IMR-90 (cell line): ENCODE measurements around the gene EPAS1. TPM values are rescaled to one million over a fixed set of nuclear protein-coding genes. Genes with fewer than 3 reads are reported as not detected.
A peak's percentile ranks its signal among the peaks of the same experiment; 100 is the strongest.

Experiments used
- ATAC-seq: fragments of 200-7000 bp; cut with Tn5 transposase; 2 replicates; pipeline ENCODE4 v1.9.1; 2020; ENCODE audit warnings: low read depth, mild to moderate bottlenecking, moderate library complexity
- BruUV-seq: library from RNA; stranded (reverse); fragments of 400-500 nt; replicated peaks from 2 replicates; lab custom pipeline; 2021; lab: Mats Ljungman, UMichigan
- CTCF ChIA-PET: fragments of 300-600 bp; formaldehyde crosslinking; extraction: SDS; loops from one replicate; lab custom pipeline; 2021; ENCODE audit warnings: antibody characterized with exemption; lab: Yijun Ruan, JAX
- POLR2A ChIA-PET: fragments of 300-600 bp; sonication (Branson Sonifier 250); formaldehyde crosslinking; loops from one replicate; lab custom pipeline; 2022; ENCODE audit warnings: antibody characterized with exemption; ENCODE audit not compliant: unreplicated experiment; lab: Charles Lee
- DNase-seq: peaks from one replicate; pipeline ENCODE4 v3.0.0; 2013
- H2AFZ ChIP-seq: replicated peaks from 2 replicates; pipeline ENCODE3; 2013; ENCODE audit warnings: low read length, mild to moderate bottlenecking; ENCODE audit not compliant: poor library complexity
- H2AK5ac ChIP-seq: 2 replicates; pipeline ENCODE4 v1.6.1; 2013; ENCODE audit warnings: low read depth, low read length, inconsistent platforms
- H2AK9ac ChIP-seq: replicated peaks from 2 replicates; pipeline ENCODE3; 2013; ENCODE audit warnings: mild to moderate bottlenecking, low read depth, low read length, moderate library complexity; ENCODE audit not compliant: poor library complexity
- H2BK120ac ChIP-seq: 2 replicates; pipeline ENCODE4 v1.6.1; 2013; ENCODE audit warnings: low read depth, low read length, inconsistent platforms
- H2BK15ac ChIP-seq: 3 replicates; pipeline ENCODE4 v1.6.1; 2013; ENCODE audit warnings: low read depth, low read length, inconsistent platforms
- H2BK20ac ChIP-seq: 2 replicates; pipeline ENCODE4 v1.6.1; 2013; ENCODE audit warnings: low read depth, mild to moderate bottlenecking, inconsistent platforms, low read length, moderate library complexity
- H2BK5ac ChIP-seq: 2 replicates; pipeline ENCODE4 v1.6.1; 2013; ENCODE audit warnings: mild to moderate bottlenecking, low read depth, low read length, inconsistent platforms; ENCODE audit not compliant: poor library complexity, severe bottlenecking
- H3K14ac ChIP-seq: replicated peaks from 2 replicates; pipeline ENCODE4 v1.6.1; 2013; ENCODE audit warnings: low read depth, low read length, inconsistent platforms
- H3K18ac ChIP-seq: 2 replicates; pipeline ENCODE4 v1.6.1; 2013; ENCODE audit warnings: low read depth, low read length, control low read depth
- H3K23ac ChIP-seq: 2 replicates; pipeline ENCODE4 v1.6.1; 2013; ENCODE audit warnings: low read depth, low read length, inconsistent platforms
- H3K27ac ChIP-seq: 2 replicates; pipeline ENCODE4 v1.5.1; 2013; ENCODE audit warnings: mild to moderate bottlenecking, control low read depth, low read length; ENCODE audit not compliant: insufficient read depth
- H3K27me3 ChIP-seq: 2 replicates; pipeline ENCODE4 v1.6.1; 2013; ENCODE audit warnings: low read length; ENCODE audit not compliant: control insufficient read depth, insufficient read depth
- H3K36me3 ChIP-seq: 2 replicates; pipeline ENCODE4 v1.6.1; 2013; ENCODE audit warnings: low read length, mixed read lengths; ENCODE audit not compliant: control insufficient read depth, insufficient read depth
- H3K4ac ChIP-seq: 2 replicates; pipeline ENCODE4 v1.6.1; 2013; ENCODE audit warnings: low read depth, low read length, inconsistent platforms
- H3K4me1 ChIP-seq: 2 replicates; pipeline ENCODE4 v1.6.1; 2013; ENCODE audit warnings: low read length, mixed read lengths; ENCODE audit not compliant: control insufficient read depth, insufficient read depth
- H3K4me2 ChIP-seq: 2 replicates; pipeline ENCODE4 v1.6.1; 2013; ENCODE audit warnings: low read depth, mild to moderate bottlenecking, control low read depth, low read length, moderate library complexity
- H3K4me3 ChIP-seq: 2 replicates; pipeline ENCODE4 v1.5.1; 2013; ENCODE audit warnings: low read depth, mild to moderate bottlenecking, control low read depth, low read length, moderate library complexity; ENCODE audit not compliant: insufficient read depth
- H3K56ac ChIP-seq: 2 replicates; pipeline ENCODE4 v1.6.1; 2013; ENCODE audit warnings: low read length, inconsistent platforms; ENCODE audit not compliant: insufficient read depth; ENCODE audit errors: extremely low read depth
- H3K79me1 ChIP-seq, 2 experiments: 2 replicates each; pipeline ENCODE4 v1.6.1; 2013; ENCODE audit warnings: low read length in 2 of 2, inconsistent platforms in 1 of 2, low read depth in 1 of 2
- H3K9ac ChIP-seq: 2 replicates; pipeline ENCODE4 v1.6.1; 2013; ENCODE audit warnings: low read depth, low read length, control low read depth
- H3K9me1 ChIP-seq: 2 replicates; pipeline ENCODE4 v1.6.1; 2013; ENCODE audit warnings: low read length, inconsistent platforms; ENCODE audit not compliant: insufficient read depth
- H3K9me3 ChIP-seq: 2 replicates; pipeline ENCODE4 v1.6.1; 2013; ENCODE audit warnings: low read length; ENCODE audit not compliant: control insufficient read depth, insufficient read depth
- H4K20me1 ChIP-seq: 2 replicates; pipeline ENCODE4 v1.6.1; 2013; ENCODE audit warnings: low read length, inconsistent platforms; ENCODE audit not compliant: insufficient read depth
- H4K5ac ChIP-seq: 2 replicates; pipeline ENCODE4 v1.6.1; 2013; ENCODE audit warnings: mild to moderate bottlenecking, low read depth, low read length, control low read depth
- H4K8ac ChIP-seq, 2 experiments: 2 replicates each; pipeline ENCODE4 v1.6.1; 2013; ENCODE audit warnings: low read depth in 2 of 2, low read length in 2 of 2, control low read depth in 1 of 2, inconsistent platforms in 1 of 2
- H4K91ac ChIP-seq: 2 replicates; pipeline ENCODE4 v1.6.1; 2013; ENCODE audit warnings: low read depth, low read length, inconsistent platforms; ENCODE audit not compliant: insufficient read depth
- BHLHE40 ChIP-seq: fragments of 150-350 bp; IDR thresholded peaks from 2 replicates; pipeline ENCODE4 v1.6.1; 2016; ENCODE audit warnings: mild to moderate bottlenecking, low read depth, low read length
- CTCF ChIP-seq: conservative IDR thresholded peaks from 2 replicates; pipeline ENCODE4 v1.5.1; 2012; ENCODE audit warnings: mild to moderate bottlenecking, low read depth, low read length, improper control_type of control experiment
- RAD21 ChIP-seq: IDR thresholded peaks from 2 replicates; pipeline ENCODE4 v1.6.1; 2012; ENCODE audit warnings: low read length, improper control_type of control experiment
- RFX5 ChIP-seq: IDR thresholded peaks from 2 replicates; pipeline ENCODE4 v1.8.0; 2012; ENCODE audit warnings: low read depth, mild to moderate bottlenecking, low read length, moderate library complexity
- SMC3 ChIP-seq: fragments of 150-350 bp; IDR thresholded peaks from 2 replicates; pipeline ENCODE4 v1.6.1; 2016; ENCODE audit warnings: low read depth, mild to moderate bottlenecking, antibody characterized with exemption, low read length, moderate library complexity
- WGBS, 2 experiments: methylation state at CpG; one replicate each; pipeline versions ENCODE4 v1.1.5 to v1.1.7; 2013; ENCODE audit warnings: missing lambda C conversion rate in 2 of 2; ENCODE audit not compliant: insufficient read length in 1 of 2; ENCODE audit errors: extremely low coverage in 2 of 2; 5-methylcytosine and 5-hydroxymethylcytosine counted together
- dilution Hi-C: fragments of 300-500 bp; cut with HindIII; formaldehyde crosslinking; loops from one replicate; pipeline ENCODE4 v1.14.3; 2018; ENCODE audit warnings: low sequenced_read_pairs; ENCODE audit not compliant: unreplicated experiment
- in situ Hi-C: fragments of 300-500 bp; cut with MboI; formaldehyde crosslinking; loops from 3 replicates; pipeline ENCODE4 v1.14.3; 2019; ENCODE audit warnings: low sequenced_read_pairs, inconsistent platforms, mixed read lengths
- intact Hi-C: fragments of 100-400 bp; cut with micrococcal nuclease; formaldehyde crosslinking; loops from 2 replicates; pipeline ENCODE4 v1.10.0; 2022
- polyA plus RNA-seq, 3 experiments: library from polyadenylated mRNA; depleted of rRNA; stranded (reverse); fragments of >200 nt; gene quantifications; 2 replicates each; pipeline ENCODE4 v1.2.3, GENCODE V29; 2012; ENCODE audit warnings: low replicate concordance in 1 of 3
- total RNA-seq: library from RNA; depleted of rRNA; stranded (reverse); fragments of >200 nt; gene quantifications from 2 replicates; pipeline ENCODE4 v1.2.3, GENCODE V29; 2012

EPAS1 gene
- total and polyA plus RNA-seq, 2 of the 4 experiments (the other 2 are of a cell fraction) = 40.7 to 120 TPM

DNA sequence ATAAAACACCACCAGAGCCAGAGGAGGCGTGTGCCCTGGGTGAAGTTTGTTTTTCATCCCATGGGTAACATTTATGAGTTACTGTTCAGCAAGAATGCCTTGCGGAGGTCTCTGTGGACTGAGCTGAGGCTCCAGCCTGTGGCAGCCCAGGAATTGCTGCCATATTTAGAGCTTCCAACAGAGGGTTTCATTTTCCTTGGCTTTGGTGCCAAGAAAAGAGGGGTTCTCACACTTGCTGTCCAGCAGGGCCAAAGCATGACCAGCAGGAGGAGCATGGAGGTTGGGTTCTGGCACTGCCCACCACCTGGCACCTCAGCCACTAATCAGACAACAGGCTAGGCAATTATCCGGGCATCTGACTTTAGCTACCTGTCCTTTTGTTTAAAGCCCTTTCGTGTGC is 36.7 kb downstream of the EPAS1 start:
- in situ Hi-C loops = no loop called here
- Histone ChIP-seq H2AK9ac (no peak overlapping the region), H3K27ac (peak overlapping the region; percentile 99), H3K56ac (peak overlapping the region; percentile 79), H3K9me3 (no peaks in the 10 kb centered on the region), H2BK20ac (peak overlapping the region; percentile 88), H3K36me3 (no peaks in the 10 kb centered on the region), H3K14ac (peak overlapping the region; percentile 92), H4K5ac (peak overlapping the region; percentile 97), H3K4me2 (peak overlapping the region; percentile 92), H3K9me1 (peaks cover 52% of the 10 kb centered on the region), H2BK15ac (peak overlapping the region; percentile 82), H3K4me1 (peaks cover 73% of the 10 kb centered on the region), H2AK5ac (peak overlapping the region; percentile 97), H3K79me1 (peaks cover 44 to 90% of the 10 kb centered on the region in 2 experiments), H4K8ac (peak overlapping the region; percentile 80 to 88), H4K20me1 (peaks cover 86% of the 10 kb centered on the region), H4K91ac (peak overlapping the region; percentile 93), H3K27me3 (no peaks in the 10 kb centered on the region), H2BK5ac (peak overlapping the region; percentile 90), H3K4me3 (no peak overlapping the region), H3K23ac (peak overlapping the region; percentile 88; the same call in 1 of the 2 replicates), H2AFZ (no peak overlapping the region), H3K9ac (0 out of 2 replicates have a peak overlapping the region, but pooled peaks have one; percentile 72), H3K18ac (peak overlapping the region; percentile 99), H3K4ac (peak overlapping the region; percentile 94), H2BK120ac (peak overlapping the region; percentile 93)
- ChIA-PET CTCF (interaction anchor here (1.0 kb wide), 1 partner anchor 30 kb away, joined by 5 read pairs; no protein-coding TSS in a partner anchor), POLR2A (interaction anchor here (0.7 kb wide), 1 partner anchor 16 kb away, joined by 3 read pairs; no protein-coding TSS in a partner anchor)
- TF ChIP-seq RAD21 (peak; percentile 28), RFX5 (no peak), SMC3 (no peak), CTCF (peak; percentile 41), BHLHE40 (no peak)
- no peak for DNase-seq
- no peak for ATAC-seq
- dilution Hi-C loops = no loop called here
- 93% methylated on average over 3 of the region's 4 CpGs; no CpG with 5 or more reads in 1 of the 2 experiments for WGBS, 2 experiments
- BruUV-seq = no TSS peak
- intact Hi-C loops = no loop called here
